ENCODE results near the gene PBX1.
"Not testable (repeated sequence)": the region's sequence is repeated elsewhere in the genome, so short reads cannot be mapped to it uniquely, and the experiment has no call there.

Gene PBX1

GRCh38 chr1:164591858-164592257 lies 32.9 kb downstream of the PBX1 start:
- 33% methylated on average over 1 of the region's 1 CpG for WGBS
- Histone ChIP-seq H3K9ac (ENCODE audit: low read depth, low read length) (0 out of 2 replicates have a peak overlapping the region, but pooled peaks have one; percentile 11), H3K4me1 (ENCODE audit: insufficient read depth, low read length) (peaks cover 72% of the 10 kb centered on the region), H3K4me3 (ENCODE audit: low read length) (no peak overlapping the region; the same call in 1 of the 2 replicates), H3K36me3 (ENCODE audit: insufficient read depth, low read length) (peaks cover 16% of the 10 kb centered on the region), H3K27ac (ENCODE audit: low read depth, low read length) (peak overlapping the region; percentile 59), H3K27me3 (ENCODE audit: insufficient read depth, low read length) (no peaks in the 10 kb centered on the region), H3K9me3 (ENCODE audit: insufficient read depth, low read depth, low read length) (no peaks in the 10 kb centered on the region)

GRCh38 chr1:164592634-164593033 lies 33.6 kb downstream of the PBX1 start:
- Histone ChIP-seq H3K36me3 (ENCODE audit: insufficient read depth, low read length) (peaks cover 19% of the 10 kb centered on the region), H3K4me1 (ENCODE audit: insufficient read depth, low read length) (peaks cover 64% of the 10 kb centered on the region), H3K27ac (ENCODE audit: low read depth, low read length) (0 out of 2 replicates have a peak overlapping the region, but pooled peaks have one; percentile 59), H3K4me3 (ENCODE audit: low read length) (no peak overlapping the region), H3K27me3 (ENCODE audit: insufficient read depth, low read length) (no peaks in the 10 kb centered on the region), H3K9ac (ENCODE audit: low read depth, low read length) (no peak overlapping the region), H3K9me3 (ENCODE audit: insufficient read depth, low read depth, low read length) (no peaks in the 10 kb centered on the region)
- whole genome bisulfite sequencing, result 77% methylated on average over 5 of the region's 5 CpGs

GRCh38 chr1:164595212-164595611 lies 36.2 kb downstream of the PBX1 start:
- 91% methylated on average over 4 of the region's 4 CpGs for WGBS
- peaks cover 14% of the 10 kb centered on the region for H3K36me3 ChIP-seq (ENCODE audit: insufficient read depth, low read length)

GRCh38 chr1:164596172-164596571 lies 37.2 kb downstream of the PBX1 start:
- Histone ChIP-seq H3K27me3 (ENCODE audit: insufficient read depth, low read length) (no peaks in the 10 kb centered on the region), H3K4me1 (ENCODE audit: insufficient read depth, low read length) (peaks cover 54% of the 10 kb centered on the region), H3K9me3 (ENCODE audit: insufficient read depth, low read depth, low read length) (no peaks in the 10 kb centered on the region), H3K9ac (ENCODE audit: low read depth, low read length) (no peak overlapping the region), H3K4me3 (ENCODE audit: low read length) (no peak overlapping the region), H3K27ac (ENCODE audit: low read depth, low read length) (no peak overlapping the region), H3K36me3 (ENCODE audit: insufficient read depth, low read length) (peaks cover 14% of the 10 kb centered on the region)
- WGBS, result 82% methylated on average over 1 of the region's 1 CpG

More at GRCh38 chr1:164595212-164595611, 36.2 kb downstream of the PBX1 start:
- H3K4me1 ChIP-seq (ENCODE audit: insufficient read depth, low read length), result peaks cover 62% of the 10 kb centered on the region
- H3K27me3 ChIP-seq (ENCODE audit: insufficient read depth, low read length), result no peaks in the 10 kb centered on the region
- H3K4me3 ChIP-seq (ENCODE audit: low read length), result no peak overlapping the region
- no peaks in the 10 kb centered on the region for H3K9me3 ChIP-seq (ENCODE audit: insufficient read depth, low read depth, low read length)
- H3K27ac ChIP-seq (ENCODE audit: low read depth, low read length), result no peak overlapping the region
- H3K9ac ChIP-seq (ENCODE audit: low read depth, low read length), result no peak overlapping the region

- Histone ChIP-seq H3K4me3 (ENCODE audit: low read length) (no peak overlapping the region), H3K4me1 (ENCODE audit: insufficient read depth, low read length) (peaks cover 59% of the 10 kb centered on the region), H3K9me3 (ENCODE audit: insufficient read depth, low read depth, low read length) (no peaks in the 10 kb centered on the region), H3K27me3 (ENCODE audit: insufficient read depth, low read length) (no peaks in the 10 kb centered on the region), H3K36me3 (ENCODE audit: insufficient read depth, low read length) (peaks cover 14% of the 10 kb centered on the region), H3K9ac (ENCODE audit: low read depth, low read length) (no peak overlapping the region), H3K27ac (ENCODE audit: low read depth, low read length) (no peak overlapping the region; the same call in 1 of the 2 replicates)
- 94% methylated on average over 3 of the region's 6 CpGs for WGBS
Measured at GRCh38 chr1:164598719-164599118, 39.7 kb downstream of the PBX1 start.

GRCh38 chr1:164599272-164599671 lies 40.3 kb downstream of the PBX1 start:
- 89% methylated on average over 5 of the region's 5 CpGs for WGBS
- Histone ChIP-seq H3K9me3 (ENCODE audit: insufficient read depth, low read depth, low read length) (no peaks in the 10 kb centered on the region), H3K4me1 (ENCODE audit: insufficient read depth, low read length) (peaks cover 60% of the 10 kb centered on the region), H3K27me3 (ENCODE audit: insufficient read depth, low read length) (no peaks in the 10 kb centered on the region), H3K36me3 (ENCODE audit: insufficient read depth, low read length) (peaks cover 14% of the 10 kb centered on the region), H3K9ac (ENCODE audit: low read depth, low read length) (no peak overlapping the region), H3K4me3 (ENCODE audit: low read length) (no peak overlapping the region), H3K27ac (ENCODE audit: low read depth, low read length) (no peak overlapping the region)

GRCh38 chr1:164601399-164602100 lies 42.6 kb downstream of the PBX1 start:
- H3K27me3 ChIP-seq (ENCODE audit: insufficient read depth, low read length), result no peaks in the 10 kb centered on the region
- no peaks in the 10 kb centered on the region for H3K9me3 ChIP-seq (ENCODE audit: insufficient read depth, low read depth, low read length)
- peaks cover 70% of the 10 kb centered on the region for H3K4me1 ChIP-seq (ENCODE audit: insufficient read depth, low read length)
- 65% methylated on average over 5 of the region's 5 CpGs for WGBS
- peak overlapping the region; percentile 6; the same call in 1 of the 2 replicates for H3K4me3 ChIP-seq (ENCODE audit: low read length)
- peaks cover 11% of the 10 kb centered on the region for H3K36me3 ChIP-seq (ENCODE audit: insufficient read depth, low read length)
- H3K27ac ChIP-seq (ENCODE audit: low read depth, low read length), result peak overlapping the region; percentile 80
- H3K9ac ChIP-seq (ENCODE audit: low read depth, low read length), result peak overlapping the region; percentile 15; the same call in 1 of the 2 replicates

- Histone ChIP-seq H3K4me3 (ENCODE audit: low read length) (peak overlapping the region; percentile 31), H3K9ac (ENCODE audit: low read depth, low read length) (peak overlapping the region; percentile 45), H3K27ac (ENCODE audit: low read depth, low read length) (peak overlapping the region; percentile 80), H3K4me1 (ENCODE audit: insufficient read depth, low read length) (peaks cover 74% of the 10 kb centered on the region), H3K36me3 (ENCODE audit: insufficient read depth, low read length) (peaks cover 8% of the 10 kb centered on the region), H3K27me3 (ENCODE audit: insufficient read depth, low read length) (no peaks in the 10 kb centered on the region), H3K9me3 (ENCODE audit: insufficient read depth, low read depth, low read length) (no peaks in the 10 kb centered on the region)
- 36% methylated on average over 4 of the region's 4 CpGs for WGBS
Measured at GRCh38 chr1:164602101-164602422, 43.1 kb downstream of the PBX1 start.

- Histone ChIP-seq H3K27ac (ENCODE audit: low read depth, low read length) (peak overlapping the region; percentile 80), H3K27me3 (ENCODE audit: insufficient read depth, low read length) (no peaks in the 10 kb centered on the region), H3K4me3 (ENCODE audit: low read length) (peak overlapping the region; percentile 31), H3K9me3 (ENCODE audit: insufficient read depth, low read depth, low read length) (no peaks in the 10 kb centered on the region), H3K9ac (ENCODE audit: low read depth, low read length) (peak overlapping the region; percentile 45), H3K36me3 (ENCODE audit: insufficient read depth, low read length) (peaks cover 4% of the 10 kb centered on the region), H3K4me1 (ENCODE audit: insufficient read depth, low read length) (peaks cover 80% of the 10 kb centered on the region)
- 11% methylated on average over 10 of the region's 10 CpGs for WGBS
Measured at GRCh38 chr1:164602480-164603093, 43.6 kb downstream of the PBX1 start.

GRCh38 chr1:164603805-164604204 lies 44.8 kb downstream of the PBX1 start:
- H3K9me3 ChIP-seq (ENCODE audit: insufficient read depth, low read depth, low read length); H3K27ac ChIP-seq (ENCODE audit: low read depth, low read length); H3K36me3 ChIP-seq (ENCODE audit: insufficient read depth, low read length); H3K27me3 ChIP-seq (ENCODE audit: insufficient read depth, low read length); H3K9ac ChIP-seq (ENCODE audit: low read depth, low read length); H3K4me3 ChIP-seq (ENCODE audit: low read length): not testable (repeated sequence)
- peaks cover 80% of the 10 kb centered on the region for H3K4me1 ChIP-seq (ENCODE audit: insufficient read depth, low read length)
- WGBS, result 93% methylated on average over 4 of the region's 4 CpGs

GRCh38 chr1:164604541-164604940 lies 45.6 kb downstream of the PBX1 start:
- Histone ChIP-seq H3K27ac (ENCODE audit: low read depth, low read length) (peak overlapping the region; percentile 25; the same call in 1 of the 2 replicates), H3K4me3 (ENCODE audit: low read length) (no peak overlapping the region), H3K9ac (ENCODE audit: low read depth, low read length) (no peak overlapping the region), H3K36me3 (ENCODE audit: insufficient read depth, low read length) (peaks cover 7% of the 10 kb centered on the region), H3K9me3 (ENCODE audit: insufficient read depth, low read depth, low read length) (no peaks in the 10 kb centered on the region), H3K4me1 (ENCODE audit: insufficient read depth, low read length) (peaks cover 79% of the 10 kb centered on the region), H3K27me3 (ENCODE audit: insufficient read depth, low read length) (no peaks in the 10 kb centered on the region)
- WGBS, result 100% methylated on average over 1 of the region's 2 CpGs
